Hepatic stellate cell (primary cell): ENCODE data around the gene SH3BGRL3.
"Not testable (repeated sequence)": the region's sequence is repeated elsewhere in the genome, so short reads cannot be mapped to it uniquely, and the experiment has no call there.

Source experiments
- DNase-seq: peaks from one replicate; pipeline ENCODE4 v3.0.0; 2011; ENCODE audit warnings: low spot score

SH3BGRL3 gene

DNA sequence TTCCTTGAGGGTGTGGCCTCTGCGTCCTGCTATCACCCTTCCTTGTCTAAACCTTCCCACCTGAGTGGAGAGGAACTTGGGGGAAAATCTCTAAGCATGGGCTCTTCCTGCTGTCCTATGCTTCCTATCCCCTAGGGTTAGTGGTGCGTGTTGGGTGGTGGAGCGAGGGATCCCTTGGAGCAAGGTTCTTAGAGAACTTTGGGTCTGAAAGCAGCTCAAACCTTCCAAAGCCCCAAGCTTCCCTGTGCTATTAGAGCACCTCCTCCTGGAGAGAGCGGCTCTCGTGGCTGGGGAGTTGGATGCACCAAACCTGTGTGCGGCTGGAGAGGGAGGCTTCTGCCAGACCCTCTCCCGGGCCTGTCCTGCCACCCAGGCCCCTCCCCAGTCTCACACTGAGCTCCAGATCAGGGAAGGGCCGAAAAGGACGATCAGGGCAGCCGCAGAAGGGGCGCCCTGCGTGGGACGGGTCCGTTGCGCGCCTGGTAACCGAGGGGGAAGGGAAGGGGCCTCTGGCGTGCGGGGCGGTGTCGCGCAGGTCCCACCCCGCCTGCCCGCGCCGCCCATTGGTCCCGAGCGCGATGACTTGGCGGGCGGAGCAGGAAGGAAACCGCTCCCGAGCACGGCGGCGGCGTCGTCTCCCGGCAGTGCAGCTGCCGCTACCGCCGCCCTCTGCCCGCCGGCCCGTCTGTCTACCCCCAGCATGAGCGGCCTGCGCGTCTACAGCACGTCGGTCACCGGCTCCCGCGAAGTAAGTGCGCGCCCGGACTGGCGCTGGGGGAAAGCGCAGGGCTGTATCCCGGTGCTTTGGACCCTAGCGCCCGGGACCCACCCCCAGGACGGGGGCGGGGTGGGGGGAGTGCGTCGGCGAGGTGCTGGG lies at the start of gene SH3BGRL3:
SH3BGRL3 (plus strand) TSS at position 631 of the 877 bp plus-strand sequence; CDS start at position 701, 70 bp downstream.
- peak; percentile 92 for DNase-seq

DNA sequence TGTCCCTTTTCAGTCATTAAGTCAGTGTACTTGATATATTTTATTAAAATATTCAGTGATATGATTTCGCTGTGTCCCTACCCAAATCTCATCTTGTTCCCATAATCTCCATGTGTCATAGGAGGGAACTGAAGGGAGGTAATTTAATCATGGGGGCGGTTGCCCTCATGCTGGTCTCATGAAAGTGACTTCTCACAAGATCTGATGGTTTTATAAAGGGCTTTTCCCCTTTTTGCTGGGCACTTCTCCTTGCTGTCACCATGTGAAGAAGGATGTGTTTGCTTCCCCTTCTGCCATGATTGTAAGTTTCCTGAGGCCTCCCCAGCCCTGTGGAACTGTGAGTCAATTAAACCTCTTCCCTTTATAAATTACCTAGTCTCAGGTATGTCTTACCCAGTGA lies 49.2 kb upstream of the SH3BGRL3 start:
- DNase-seq = not testable (repeated sequence)

DNA sequence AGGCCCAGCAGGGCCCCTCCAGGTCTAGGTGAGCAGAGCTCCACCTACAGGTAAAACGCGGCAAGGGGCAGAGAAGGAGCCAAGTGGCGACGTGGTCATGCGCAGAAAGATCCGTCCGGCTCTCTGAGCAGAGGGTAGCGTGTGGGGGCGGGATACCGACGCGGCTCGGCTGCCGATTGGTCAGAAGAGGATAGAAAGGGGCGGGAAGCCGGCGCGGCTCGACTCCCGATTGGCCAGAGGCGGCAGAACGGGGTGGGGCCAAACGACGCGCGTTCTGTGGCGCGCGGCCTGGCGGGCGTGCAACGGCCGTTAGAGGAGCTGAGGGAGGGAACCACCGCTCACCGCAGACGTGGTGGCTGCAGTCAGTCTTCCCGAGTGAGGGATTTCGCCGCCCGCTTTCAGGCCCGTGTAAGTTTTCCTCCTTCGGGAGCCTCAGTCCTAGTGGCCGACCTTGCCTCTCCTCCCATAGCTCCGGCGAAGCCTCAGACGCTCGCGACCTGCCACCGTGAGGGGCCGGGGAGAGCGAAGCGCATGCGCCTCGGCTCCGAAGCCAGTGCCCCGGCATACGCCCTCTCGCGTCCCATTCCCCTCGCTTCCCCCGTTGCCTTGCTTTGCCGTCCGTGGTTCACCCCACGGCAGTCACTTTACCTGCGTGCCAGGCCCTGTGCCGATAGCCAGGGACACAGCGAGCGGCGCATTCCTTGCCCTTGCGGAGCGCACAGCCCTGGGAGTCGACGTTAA lies 45.8 kb upstream of the SH3BGRL3 start, which contains the start of gene CEP85:
CEP85 (plus strand) TSS at position 298 of the 741 bp plus-strand sequence. CDS start 5,584 bp downstream, outside the sequence.
- peak; percentile 99 for DNase-seq

DNA sequence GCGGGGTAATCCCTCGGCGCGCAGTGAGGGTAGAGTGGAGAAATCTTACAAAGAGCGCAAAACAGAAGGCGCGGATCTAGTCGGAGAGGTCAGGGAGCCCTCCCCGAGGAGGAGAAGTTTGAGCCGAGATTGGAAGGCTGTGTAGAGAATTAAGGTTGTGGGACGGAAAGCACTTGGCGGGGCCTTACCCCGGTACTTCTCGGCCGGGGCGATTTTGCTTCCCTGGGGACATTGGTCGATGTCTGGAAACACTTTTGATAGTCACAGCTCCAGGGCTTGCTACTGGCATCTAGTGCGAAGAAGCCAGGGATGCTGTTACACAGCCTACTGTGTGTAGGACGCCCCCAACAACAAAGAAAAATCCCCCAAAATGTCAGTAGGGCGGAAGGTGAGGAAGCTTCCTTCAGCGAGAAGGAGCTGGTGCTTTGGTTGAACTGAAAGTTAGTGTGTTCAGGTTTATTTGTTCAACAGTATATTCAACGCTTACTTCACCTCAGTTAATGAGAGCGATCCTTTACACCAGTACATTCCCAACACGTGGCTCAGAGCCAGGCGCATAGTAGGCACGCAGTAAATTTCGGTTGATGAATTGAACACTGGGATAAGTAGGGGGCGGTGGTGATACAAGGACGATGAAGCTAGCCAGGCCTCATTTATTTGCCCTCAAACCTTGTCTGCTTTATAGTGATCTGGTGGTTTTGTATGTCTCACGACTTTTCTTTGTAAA lies 45.1 kb upstream of the SH3BGRL3 start:
- DNase-seq = no peak

DNA sequence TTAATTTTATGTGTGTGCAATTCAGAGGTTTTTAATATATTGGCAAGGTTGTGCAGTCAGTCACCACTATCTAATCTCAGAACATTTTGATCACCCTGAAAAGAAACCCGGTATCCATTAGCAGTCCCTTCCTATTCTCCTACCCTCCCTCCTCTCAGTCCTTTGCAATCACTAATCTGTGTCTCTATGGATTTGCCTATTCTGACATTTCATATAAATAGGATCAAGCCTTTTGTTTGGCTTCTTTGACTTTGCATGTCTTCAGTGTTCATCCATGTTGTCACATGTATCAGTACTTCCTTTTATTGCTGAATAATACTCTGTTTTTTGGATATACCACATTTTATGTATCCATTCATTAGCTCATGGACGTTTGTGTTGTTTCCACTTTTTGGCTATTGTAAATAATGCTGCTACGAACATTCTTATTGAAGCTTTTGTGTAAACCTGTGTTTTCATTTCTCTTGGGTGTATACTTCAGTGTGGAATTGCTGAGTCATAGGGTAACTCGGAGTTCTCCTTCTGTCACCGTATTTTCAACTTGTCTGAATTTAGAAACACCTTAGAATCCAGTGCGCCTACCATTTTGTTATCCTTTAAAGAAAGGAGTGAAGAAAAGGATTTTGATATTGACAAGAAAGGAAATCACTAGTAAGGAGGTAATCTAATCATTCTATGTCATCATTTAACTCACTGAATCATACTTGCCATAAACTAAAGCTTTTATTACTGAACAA lies 42.5 kb upstream of the SH3BGRL3 start:
- DNase-seq = no peak

DNA sequence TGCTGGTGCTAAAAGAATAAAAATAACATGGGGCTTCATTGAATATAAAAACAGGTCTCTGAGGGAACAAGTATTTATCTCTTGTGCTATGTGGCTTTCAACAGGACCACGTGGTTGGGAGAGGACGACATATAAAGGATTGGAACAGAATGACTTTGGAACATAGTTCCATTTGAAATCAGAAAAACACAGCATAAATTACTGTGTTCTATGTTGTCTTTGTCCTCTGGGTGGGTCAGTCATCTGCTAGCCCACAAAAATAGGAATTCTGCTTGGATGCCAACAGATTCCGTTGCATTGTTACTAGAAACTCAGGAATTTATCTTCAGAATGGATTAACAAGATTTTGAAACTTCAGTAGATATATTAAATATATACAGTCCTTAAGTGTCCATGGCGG lies 40.0 kb upstream of the SH3BGRL3 start:
- DNase-seq = peak; percentile 19

DNA sequence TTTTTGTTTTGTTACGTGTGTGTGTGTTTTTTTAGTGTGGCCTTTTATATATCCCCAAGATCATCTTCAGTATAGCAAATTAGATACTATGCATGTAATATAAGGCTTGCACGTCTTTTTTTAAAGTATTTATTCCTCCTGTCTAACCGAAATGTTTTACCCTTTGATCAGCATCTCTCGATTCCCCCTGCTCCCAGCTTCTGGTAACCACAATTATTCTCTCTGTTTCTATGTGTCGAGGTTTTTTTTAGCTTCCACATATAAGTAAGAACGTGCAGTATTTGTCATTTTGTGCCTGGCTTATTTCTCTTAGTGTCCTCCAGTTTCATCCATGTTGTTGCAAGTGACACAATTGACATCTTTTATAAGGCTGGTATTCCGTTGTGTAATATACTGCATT lies 27.2 kb upstream of the SH3BGRL3 start:
- no peak for DNase-seq

DNA sequence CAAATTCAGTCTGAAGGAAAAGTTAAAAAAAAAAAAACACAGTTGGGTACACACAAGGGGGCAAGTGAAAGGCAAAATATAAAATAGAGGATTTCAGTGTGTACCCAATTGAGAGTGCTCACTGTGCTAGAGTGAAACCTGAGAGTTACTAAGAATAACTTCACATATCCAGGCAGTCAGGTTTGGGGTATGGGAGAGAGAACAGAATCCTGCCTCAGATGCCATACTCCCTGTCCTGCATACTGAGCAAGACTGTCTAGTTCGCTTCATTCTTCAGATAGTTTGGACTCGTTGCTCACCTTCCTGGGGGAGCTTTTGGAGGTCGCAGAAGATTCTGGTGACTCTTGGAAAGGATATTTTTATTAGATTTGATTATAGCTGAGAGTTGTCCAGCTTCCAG lies 25.5 kb upstream of the SH3BGRL3 start:
- no peak for DNase-seq

DNA sequence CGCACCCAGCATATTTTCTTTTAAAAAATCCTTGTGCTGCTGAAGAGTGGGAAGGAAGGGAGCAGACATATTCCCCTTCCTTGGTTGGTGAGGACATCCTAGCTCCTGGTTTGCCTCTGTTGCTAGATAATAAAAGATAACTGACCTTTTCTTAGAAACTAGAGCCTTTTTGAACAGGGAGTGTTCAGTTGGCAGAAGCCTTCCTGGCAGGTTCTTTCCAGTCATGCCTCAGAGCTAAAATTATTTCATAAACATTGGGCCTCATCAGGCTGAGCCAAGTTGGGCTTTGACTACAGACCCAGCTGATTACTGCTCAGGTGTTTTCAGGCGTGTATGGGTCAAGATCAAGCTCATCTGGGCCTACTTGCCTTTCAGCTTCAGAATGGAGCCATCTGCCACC lies 22.7 kb upstream of the SH3BGRL3 start:
- no peak for DNase-seq

DNA sequence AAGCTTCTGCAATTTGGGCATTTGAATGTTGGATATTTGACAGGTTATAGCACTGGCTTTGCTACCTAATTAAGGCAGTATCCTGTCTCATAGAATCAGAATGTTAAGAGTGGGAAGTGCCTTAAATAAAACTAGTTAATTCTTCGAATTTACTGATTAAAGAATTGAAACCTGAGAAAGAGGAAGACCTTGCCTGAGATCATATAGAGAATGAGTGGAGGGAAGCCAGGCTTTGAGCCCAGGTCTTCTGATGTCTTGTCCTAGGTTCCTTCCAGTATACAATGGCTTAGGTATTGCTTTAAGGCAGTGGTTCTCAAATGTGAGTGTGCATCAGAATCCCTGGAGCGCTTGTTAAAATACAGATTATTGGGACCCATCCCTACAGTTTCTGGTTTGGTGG lies 20.9 kb upstream of the SH3BGRL3 start:
- no peak for DNase-seq

DNA sequence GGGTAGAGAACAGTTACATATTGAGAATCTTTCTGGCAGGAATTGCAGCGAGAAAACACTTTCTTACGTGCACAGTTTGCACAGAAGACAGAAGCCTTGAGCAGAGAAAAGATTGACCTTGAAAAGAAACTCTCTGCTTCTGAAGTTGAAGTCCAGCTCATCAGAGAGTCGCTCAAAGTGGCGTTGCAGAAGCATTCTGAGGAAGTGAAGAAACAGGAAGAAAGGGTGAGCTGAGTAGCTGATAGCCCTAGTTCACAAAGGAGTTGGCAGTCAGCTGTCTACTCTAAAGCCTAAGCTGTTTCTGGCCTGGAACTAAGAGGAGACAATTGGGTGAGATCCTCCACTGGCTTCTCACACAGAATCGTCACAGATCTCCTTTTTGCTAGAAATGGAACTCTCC lies 20.3 kb upstream of the SH3BGRL3 start:
- DNase-seq = no peak

DNA sequence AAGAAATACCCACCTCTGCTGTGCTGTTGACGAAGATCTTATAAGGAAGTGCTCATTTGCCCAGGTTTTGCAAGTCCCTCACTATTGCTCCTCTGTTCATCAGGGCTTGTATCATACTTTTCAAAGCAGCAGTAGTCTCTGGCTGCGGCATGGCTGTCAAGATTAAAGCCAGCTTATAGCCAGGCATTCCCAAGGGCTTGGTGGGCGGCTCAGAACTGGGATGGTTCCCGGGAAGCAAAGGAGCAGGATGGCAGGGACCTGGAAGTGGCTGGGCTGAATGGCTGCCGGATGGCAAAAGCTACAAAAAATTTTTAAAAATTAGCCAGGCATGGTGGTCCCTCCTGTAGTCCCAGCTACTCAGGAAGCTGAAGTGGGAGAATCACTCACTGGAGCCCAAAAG lies 16.7 kb upstream of the SH3BGRL3 start:
- no peak for DNase-seq

DNA sequence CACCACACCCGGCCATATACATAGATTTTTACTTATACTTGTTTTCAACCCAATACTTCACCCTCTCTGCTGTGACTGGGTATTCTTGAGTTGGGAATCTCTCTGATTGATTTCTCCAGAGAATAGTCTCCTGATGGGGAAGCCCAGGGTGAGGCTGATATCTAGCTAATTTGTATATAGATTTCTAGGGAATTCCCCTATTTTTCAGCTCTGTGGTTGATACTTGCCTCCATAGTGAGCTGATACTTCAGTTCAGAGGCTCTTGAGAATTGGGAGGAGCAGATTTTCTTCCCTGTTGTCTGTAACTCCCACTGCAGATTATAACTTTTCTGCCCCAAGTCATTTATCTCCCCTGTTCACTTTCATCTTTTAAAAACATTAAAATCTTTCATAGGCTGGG lies 14.5 kb upstream of the SH3BGRL3 start:
- no peak for DNase-seq

DNA sequence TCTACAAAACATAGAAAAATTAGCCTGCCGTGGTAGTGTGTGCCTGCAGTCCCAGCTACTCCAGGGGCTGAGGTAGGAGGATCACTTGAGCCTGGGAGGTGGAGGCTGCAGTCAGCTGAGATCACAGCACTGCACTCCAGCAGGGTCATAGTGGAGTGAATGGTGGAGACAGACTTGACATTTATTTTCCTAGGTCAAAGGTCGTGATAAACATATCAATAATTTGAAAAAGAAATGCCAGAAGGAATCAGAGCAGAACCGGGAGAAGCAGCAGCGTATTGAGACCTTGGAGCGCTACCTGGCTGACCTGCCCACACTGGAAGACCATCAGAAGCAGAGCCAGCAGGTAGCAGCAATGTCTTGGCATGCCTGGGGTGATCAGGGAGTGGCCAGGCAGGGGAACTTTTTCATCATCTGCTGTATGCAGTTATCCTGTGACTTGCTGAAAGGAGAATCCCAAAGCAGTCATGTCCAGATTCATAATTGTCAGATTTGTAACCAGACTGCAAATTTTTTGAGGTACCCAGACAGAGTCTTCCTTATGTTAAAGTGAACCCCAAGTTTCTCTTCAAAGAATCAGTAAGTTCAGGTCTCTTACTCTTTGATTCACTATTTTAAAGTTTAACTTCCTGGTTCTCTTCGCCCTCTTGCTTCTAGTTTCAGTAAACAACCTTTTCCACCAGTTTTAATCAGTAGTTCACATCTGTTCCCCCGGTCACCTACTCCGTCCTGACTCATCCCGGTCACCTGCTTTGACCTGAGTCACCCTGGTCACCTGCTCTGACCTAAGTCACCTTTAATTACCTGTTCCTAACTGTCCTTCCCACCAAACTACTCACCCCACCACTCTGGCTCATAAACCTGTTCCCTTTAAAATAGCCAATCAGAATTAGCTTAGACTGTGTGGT lies 11.3 kb upstream of the SH3BGRL3 start:
- DNase-seq = no peak

DNA sequence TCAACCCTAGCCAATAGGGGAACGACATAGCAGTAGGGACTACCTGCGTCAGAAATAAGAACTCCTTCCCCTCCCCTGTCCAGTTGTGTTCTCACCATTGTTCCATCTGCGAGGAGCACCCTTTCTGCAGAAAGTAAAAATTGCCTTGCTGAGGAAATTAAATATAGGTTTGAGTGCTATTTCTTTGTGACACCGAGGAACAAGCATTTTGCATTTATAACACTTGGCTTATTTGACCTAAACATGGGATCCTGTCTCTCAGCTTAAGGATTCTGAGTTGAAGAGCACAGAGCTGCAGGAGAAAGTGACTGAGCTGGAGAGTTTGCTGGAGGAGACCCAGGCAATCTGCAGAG lies 10.7 kb upstream of the SH3BGRL3 start:
- no peak for DNase-seq

DNA sequence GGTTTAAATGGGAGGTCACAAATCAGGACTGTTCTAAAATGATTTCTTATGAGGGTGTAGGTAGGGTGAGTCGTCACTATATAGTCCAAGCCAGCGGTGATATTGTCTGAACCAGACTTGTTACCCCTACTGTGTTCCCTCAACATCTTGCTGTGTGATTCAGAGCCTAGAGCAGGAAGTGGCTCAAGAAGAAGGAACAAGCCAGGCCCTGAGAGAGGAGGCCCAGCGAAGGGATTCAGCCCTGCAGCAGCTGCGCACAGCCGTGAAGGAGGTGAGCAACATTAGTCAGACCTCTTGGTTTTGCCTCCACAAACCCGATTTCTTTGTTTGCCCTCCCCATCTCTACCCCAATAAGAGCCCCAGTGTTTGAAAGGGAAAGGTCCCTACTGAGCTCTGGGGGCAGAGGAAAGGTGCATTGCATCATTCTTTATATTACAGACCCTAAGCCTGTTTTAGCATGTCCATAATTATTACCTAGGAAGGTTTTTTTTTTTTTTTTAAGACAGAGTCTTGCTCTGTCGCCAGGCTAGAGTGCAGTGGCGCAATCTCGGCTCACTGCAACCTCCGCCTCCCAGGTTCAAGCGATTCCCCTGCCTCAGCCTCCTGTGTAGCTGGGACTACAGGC lies 5.0 kb upstream of the SH3BGRL3 start:
- DNase-seq = no peak

DNA sequence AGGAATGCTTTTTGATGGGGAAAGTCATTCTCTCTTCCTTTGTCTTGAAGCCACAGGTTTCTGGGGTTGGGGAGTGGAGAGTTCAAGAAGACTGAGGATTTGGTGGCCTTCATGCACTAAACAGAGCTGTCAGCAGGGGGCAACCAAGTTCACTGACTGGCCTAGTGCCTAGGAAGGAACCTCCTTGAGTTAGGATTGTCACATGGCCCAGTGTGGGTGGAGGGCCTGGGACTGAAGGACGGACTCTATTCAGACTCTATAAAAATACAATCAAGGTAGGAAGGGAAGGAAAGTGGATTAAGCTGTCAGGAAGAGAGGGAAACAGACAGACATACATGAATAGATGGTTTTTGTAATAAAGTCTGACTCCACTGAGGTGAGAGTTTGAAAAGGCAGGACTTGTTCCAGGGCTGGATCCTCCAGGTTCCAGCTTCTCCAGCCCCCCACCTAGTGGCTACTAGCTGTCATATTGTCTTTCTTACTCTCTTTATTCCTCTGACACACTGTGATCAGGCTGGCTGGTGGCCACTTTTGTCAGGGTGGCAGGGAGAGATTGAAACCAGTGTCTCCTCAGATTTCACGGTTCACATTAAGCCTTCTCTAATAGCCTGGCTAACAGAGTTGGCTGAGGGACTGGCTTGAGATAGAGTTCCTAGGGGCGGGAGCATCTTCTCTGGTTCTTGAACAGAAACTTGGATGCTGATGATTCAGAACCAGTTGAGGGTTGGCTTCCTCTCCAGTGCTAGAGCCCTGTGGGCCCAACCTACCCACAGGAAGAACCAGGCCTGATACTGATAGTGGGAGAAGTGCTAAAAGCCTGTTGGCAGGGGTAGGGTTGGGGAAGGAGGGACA lies 4.1 kb upstream of the SH3BGRL3 start:
- DNase-seq = peak; percentile 89

DNA sequence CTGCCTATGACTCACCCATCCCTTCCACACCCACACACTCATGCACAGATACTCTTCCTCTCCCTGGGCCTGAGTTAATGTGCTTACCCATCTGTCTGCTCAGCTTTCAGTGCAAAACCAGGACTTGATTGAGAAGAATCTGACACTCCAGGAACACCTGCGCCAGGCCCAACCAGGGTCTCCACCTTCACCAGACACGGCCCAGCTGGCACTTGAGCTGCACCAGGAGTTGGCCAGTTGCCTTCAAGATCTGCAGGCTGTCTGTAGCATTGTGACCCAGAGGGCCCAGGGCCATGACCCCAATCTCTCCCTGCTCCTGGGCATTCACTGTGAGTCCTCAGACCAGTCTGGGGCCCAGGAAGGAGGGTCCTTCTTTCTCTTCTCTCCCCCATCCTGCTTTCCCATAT lies 3.5 kb upstream of the SH3BGRL3 start:
- no peak for DNase-seq

DNA sequence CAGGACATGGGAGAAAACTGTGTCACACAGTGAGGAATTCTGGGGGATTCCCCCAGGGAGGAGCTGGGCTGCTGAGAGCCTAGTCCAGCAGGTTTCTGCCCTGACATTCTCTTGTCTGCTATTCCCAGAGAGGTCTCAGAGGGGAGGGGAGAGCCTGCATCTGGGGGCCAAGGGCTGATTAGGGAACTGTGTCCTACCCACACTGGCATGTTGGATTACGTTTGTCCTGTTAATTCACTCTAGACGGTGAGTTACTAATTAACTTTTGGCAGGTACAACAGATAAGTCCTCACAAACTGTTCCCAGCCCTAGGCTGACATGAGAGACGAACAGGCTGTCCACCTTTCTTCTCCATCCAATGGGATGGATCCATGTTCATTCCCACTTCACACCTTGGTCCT lies 2.6 kb upstream of the SH3BGRL3 start:
- no peak for DNase-seq
